Measurements from ENCODE around the gene NELFCD. TPM values are rescaled to one million over a fixed set of nuclear protein-coding genes. Genes with fewer than 3 reads are reported as not detected.
"Not testable (repeated sequence)": the region's sequence is repeated elsewhere in the genome, so short reads cannot be mapped to it uniquely, and the experiment has no call there.

Gene NELFCD
- polyA plus RNA-seq, 3 donors = 49.0 to 74.8 (median 50.1) TPM

GRCh38 chr20:58981628-58982364, 740 bp downstream of the NELFCD start:
- Histone ChIP-seq H3K4me2 (replicated peaks; ENCODE audit: extremely low read depth, low read length, poor library complexity, severe bottlenecking) (peak overlapping the region; percentile 93), H3K27ac (ENCODE audit: low read depth in 1 of 2, low read length in 2 of 2) (peak overlapping the region in 1 of 2 donors; percentile 80), H3K9ac (ENCODE audit: insufficient read depth, low read length, poor library complexity, severe bottlenecking) (peak overlapping the region; percentile 68), H2AFZ (ENCODE audit: insufficient read depth, low read depth, low read length, poor library complexity, severe bottlenecking) (peak overlapping the region; percentile 91), H3K79me2 (ENCODE audit: insufficient read depth, low read length) (peaks cover 54% of the 10 kb centered on the region), H3K9me3 (replicated peaks in 1 of 2; ENCODE audit: control insufficient read depth in 1 of 2, insufficient read depth in 1 of 2, low read length in 2 of 2) (no peaks in the 10 kb centered on the region), H3K27me3 (ENCODE audit: control insufficient read depth in 2 of 2, insufficient read depth in 2 of 2, low read length in 2 of 2) (no peaks in the 10 kb centered on the region), H3K4me1 (ENCODE audit: control insufficient read depth in 1 of 2, insufficient read depth in 2 of 2, low read length in 2 of 2) (peaks cover 20 to 32% of the 10 kb centered on the region in 2 donors), H4K20me1 (ENCODE audit: insufficient read depth, low read length) (peaks cover 33% of the 10 kb centered on the region), H3K36me3 (replicated peaks in 1 of 2; ENCODE audit: control insufficient read depth in 1 of 2, insufficient read depth in 2 of 2, low read length in 2 of 2) (peaks cover 4 to 13% of the 10 kb centered on the region in 2 donors), H3K4me3 (replicated peaks in 1 of 3; ENCODE audit: low read depth in 2 of 3, low read length in 3 of 3) (peak overlapping the region; percentile 48 to 86 (median 67))
- peak overlapping the region; percentile 80 to 92 for H3K4me3 Mint-ChIP-seq
- H3K36me3 Mint-ChIP-seq = peaks cover 9 to 13% of the 10 kb centered on the region in 2 donors
- 0% methylated on average over 14 of the region's 29 CpGs for WGBS (ENCODE audit: insufficient coverage)
- H3K9me3 Mint-ChIP-seq = peaks cover 0 to 4% (median 0%) of the 10 kb centered on the region in 7 donors
- peaks cover 0 to 4% (median 1%) of the 10 kb centered on the region in 3 donors for H3K27me3 Mint-ChIP-seq (ENCODE audit: low read depth in 3 of 3)
- DNase-seq = no peak
- no peak for TF ChIP-seq CTCF (IDR thresholded peaks at IDR 0.05)
- H3K4me1 Mint-ChIP-seq = peaks cover 31% of the 10 kb centered on the region
- intact Hi-C loops (cut with micrococcal nuclease) = loop anchor here (5.0 to 10.0 kb wide), 2 partner anchors 53 to 89 kb away; partner anchors contain the start of gene ATP5F1E (in 1 of the 2)
- peak overlapping the region in 6 of 7 donors; percentile 19 to 82 (median 76) for H3K27ac Mint-ChIP-seq

GRCh38 chr20:58982406-58983114, 1.5 kb downstream of the NELFCD start:
- 95% methylated on average over 5 of the region's 12 CpGs for WGBS (ENCODE audit: insufficient coverage)
- peaks cover 31% of the 10 kb centered on the region for H3K4me1 Mint-ChIP-seq
- H2AFZ ChIP-seq (ENCODE audit: insufficient read depth, low read depth, low read length, poor library complexity, severe bottlenecking) = no peak overlapping the region
- H3K9me3 Mint-ChIP-seq = peaks cover 0 to 1% (median 0%) of the 10 kb centered on the region in 7 donors
- peaks cover 17 to 20% of the 10 kb centered on the region in 2 donors for H3K36me3 Mint-ChIP-seq
- no peaks in the 10 kb centered on the region for H3K9me3 ChIP-seq (replicated peaks in 1 of 2; ENCODE audit: control insufficient read depth in 1 of 2, insufficient read depth in 1 of 2, low read length in 2 of 2)
- H3K36me3 ChIP-seq (replicated peaks in 1 of 2; ENCODE audit: control insufficient read depth in 1 of 2, insufficient read depth in 2 of 2, low read length in 2 of 2) = peaks cover 12 to 20% of the 10 kb centered on the region in 2 donors
- H4K20me1 ChIP-seq (ENCODE audit: insufficient read depth, low read length) = peaks cover 40% of the 10 kb centered on the region
- H3K27me3 Mint-ChIP-seq (ENCODE audit: low read depth in 3 of 3) = peaks cover 0 to 4% (median 1%) of the 10 kb centered on the region in 3 donors
- peak overlapping the region; percentile 7 for H3K4me2 ChIP-seq (replicated peaks; ENCODE audit: extremely low read depth, low read length, poor library complexity, severe bottlenecking)
- peak overlapping the region in 3 of 7 donors; percentile 58 to 67 (median 65) for H3K27ac Mint-ChIP-seq
- no peak overlapping the region for H3K9ac ChIP-seq (ENCODE audit: insufficient read depth, low read length, poor library complexity, severe bottlenecking)
- H3K27ac ChIP-seq (ENCODE audit: low read depth in 1 of 2, low read length in 2 of 2) = no peak overlapping the region
- peak overlapping the region in 1 of 3 experiments; percentile 86 for H3K4me3 ChIP-seq (replicated peaks in 1 of 3; ENCODE audit: low read depth in 2 of 3, low read length in 3 of 3)
- H3K4me1 ChIP-seq (ENCODE audit: control insufficient read depth in 1 of 2, insufficient read depth in 2 of 2, low read length in 2 of 2) = peaks cover 20 to 32% of the 10 kb centered on the region in 2 donors
- no peaks in the 10 kb centered on the region for H3K27me3 ChIP-seq (ENCODE audit: control insufficient read depth in 2 of 2, insufficient read depth in 2 of 2, low read length in 2 of 2)
- intact Hi-C loops (cut with micrococcal nuclease) = loop anchor here (5.0 to 10.0 kb wide), 2 partner anchors 52 to 90 kb away; partner anchors contain the start of gene ATP5F1E (in 1 of the 2)
- peak overlapping the region; percentile 54 to 80 for H3K4me3 Mint-ChIP-seq
- peaks cover 55% of the 10 kb centered on the region for H3K79me2 ChIP-seq (ENCODE audit: insufficient read depth, low read length)
- no peak for TF ChIP-seq CTCF (IDR thresholded peaks at IDR 0.05)
- no peak for DNase-seq

DNA sequence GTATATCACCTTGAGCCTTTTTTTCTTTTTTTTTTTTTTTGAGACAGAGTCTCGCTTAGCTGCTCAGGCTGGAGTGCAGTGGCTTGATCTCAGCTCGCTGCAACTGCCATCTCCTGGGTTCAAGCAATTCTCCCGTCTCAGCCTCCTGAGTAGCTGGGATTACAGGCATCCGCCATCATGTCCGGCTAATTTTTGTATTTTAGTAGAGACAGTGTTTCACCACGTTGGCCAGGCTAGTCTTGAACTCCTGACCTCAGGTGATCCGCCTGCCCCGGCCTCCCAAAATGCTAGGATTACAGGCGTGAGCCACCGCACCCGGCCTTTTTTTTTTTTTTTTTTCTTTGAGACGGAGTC, 2.0 kb downstream of the NELFCD start:
- not testable (repeated sequence) for H3K9ac ChIP-seq (ENCODE audit: insufficient read depth, low read length, poor library complexity, severe bottlenecking); H3K27me3 ChIP-seq (ENCODE audit: control insufficient read depth in 2 of 2, insufficient read depth in 2 of 2, low read length in 2 of 2); H3K9me3 ChIP-seq (replicated peaks in 1 of 2; ENCODE audit: control insufficient read depth in 1 of 2, insufficient read depth in 1 of 2, low read length in 2 of 2); H3K9me3 Mint-ChIP-seq; H3K27me3 Mint-ChIP-seq (ENCODE audit: low read depth in 3 of 3); H3K4me3 Mint-ChIP-seq; DNase-seq; H3K27ac ChIP-seq (ENCODE audit: low read depth in 1 of 2, low read length in 2 of 2); H3K4me2 ChIP-seq (replicated peaks; ENCODE audit: extremely low read depth, low read length, poor library complexity, severe bottlenecking); H2AFZ ChIP-seq (ENCODE audit: insufficient read depth, low read depth, low read length, poor library complexity, severe bottlenecking); H3K27ac Mint-ChIP-seq; H3K4me3 ChIP-seq (replicated peaks in 1 of 3; ENCODE audit: low read depth in 2 of 3, low read length in 3 of 3)
- peaks cover 20 to 32% of the 10 kb centered on the region in 2 donors for H3K4me1 ChIP-seq (ENCODE audit: control insufficient read depth in 1 of 2, insufficient read depth in 2 of 2, low read length in 2 of 2)
- peaks cover 17 to 26% of the 10 kb centered on the region in 2 donors for H3K36me3 ChIP-seq (replicated peaks in 1 of 2; ENCODE audit: control insufficient read depth in 1 of 2, insufficient read depth in 2 of 2, low read length in 2 of 2)
- peaks cover 22 to 26% of the 10 kb centered on the region in 2 donors for H3K36me3 Mint-ChIP-seq
- H3K4me1 Mint-ChIP-seq = peaks cover 31% of the 10 kb centered on the region
- 94% methylated on average over 3 of the region's 12 CpGs for WGBS (ENCODE audit: insufficient coverage)
- peaks cover 55% of the 10 kb centered on the region for H3K79me2 ChIP-seq (ENCODE audit: insufficient read depth, low read length)
- intact Hi-C loops (cut with micrococcal nuclease) = loop anchor here (5.0 to 10.0 kb wide), 2 partner anchors 52 to 91 kb away; partner anchors contain the start of gene ATP5F1E (in 1 of the 2)
- peaks cover 45% of the 10 kb centered on the region for H4K20me1 ChIP-seq (ENCODE audit: insufficient read depth, low read length)
